GM12865 (cell line): ENCODE measurements around the gene MITF.

Experiments
- DNase-seq: peaks from one replicate; pipeline ENCODE4 v3.0.0; 2010; ENCODE audit warnings: low read depth
- H3K4me3 ChIP-seq: 2 replicates; pipeline ENCODE4 v1.5.1; 2011; ENCODE audit warnings: mild to moderate bottlenecking, low read depth, low read length, control low read depth
- TF ChIP-seq, protein P1 (sequence below): IDR thresholded peaks from 2 replicates; pipeline ENCODE4 v1.5.1; 2011; ENCODE audit warnings: low read length, control low read depth, low read depth, inconsistent platforms; ENCODE audit not compliant: insufficient read depth; ENCODE audit errors: missing control alignments

Gene MITF

GRCh38 chr3:69764121-69764741 is 25.0 kb downstream of the MITF start:
- DNase-seq, result no peak
- H3K4me3 ChIP-seq, result no peak overlapping the region

DNA sequence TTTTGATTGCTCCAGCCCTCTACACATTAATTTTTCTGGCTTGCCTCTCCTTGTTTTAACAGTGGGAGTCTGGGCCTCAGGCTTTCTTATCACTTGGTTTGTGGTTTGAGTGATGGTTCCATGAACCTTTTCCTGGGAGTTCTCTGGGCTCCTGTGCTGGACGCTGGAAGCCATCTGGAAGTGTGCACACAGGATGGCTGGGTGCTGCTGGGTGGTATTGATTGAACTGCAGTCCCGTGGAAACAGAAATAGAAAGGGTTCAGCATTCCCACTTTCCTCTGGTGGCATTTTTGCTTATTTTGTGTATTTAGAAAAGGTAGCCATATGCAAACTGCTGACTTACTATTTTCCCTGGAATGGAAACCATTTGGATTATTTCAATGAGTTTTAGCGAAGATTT is 25.6 kb downstream of the MITF start:
- TF ChIP-seq, protein P1, sequence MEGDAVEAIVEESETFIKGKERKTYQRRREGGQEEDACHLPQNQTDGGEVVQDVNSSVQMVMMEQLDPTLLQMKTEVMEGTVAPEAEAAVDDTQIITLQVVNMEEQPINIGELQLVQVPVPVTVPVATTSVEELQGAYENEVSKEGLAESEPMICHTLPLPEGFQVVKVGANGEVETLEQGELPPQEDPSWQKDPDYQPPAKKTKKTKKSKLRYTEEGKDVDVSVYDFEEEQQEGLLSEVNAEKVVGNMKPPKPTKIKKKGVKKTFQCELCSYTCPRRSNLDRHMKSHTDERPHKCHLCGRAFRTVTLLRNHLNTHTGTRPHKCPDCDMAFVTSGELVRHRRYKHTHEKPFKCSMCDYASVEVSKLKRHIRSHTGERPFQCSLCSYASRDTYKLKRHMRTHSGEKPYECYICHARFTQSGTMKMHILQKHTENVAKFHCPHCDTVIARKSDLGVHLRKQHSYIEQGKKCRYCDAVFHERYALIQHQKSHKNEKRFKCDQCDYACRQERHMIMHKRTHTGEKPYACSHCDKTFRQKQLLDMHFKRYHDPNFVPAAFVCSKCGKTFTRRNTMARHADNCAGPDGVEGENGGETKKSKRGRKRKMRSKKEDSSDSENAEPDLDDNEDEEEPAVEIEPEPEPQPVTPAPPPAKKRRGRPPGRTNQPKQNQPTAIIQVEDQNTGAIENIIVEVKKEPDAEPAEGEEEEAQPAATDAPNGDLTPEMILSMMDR, result no peak

More at GRCh38 chr3:69764121-69764741, 25.0 kb downstream of the MITF start:
- TF ChIP-seq, protein P1, result no peak

GRCh38 chr3:69766638-69767037 is 27.4 kb downstream of the MITF start:
- TF ChIP-seq, protein P1, result no peak

More for the DNA sequence above, 25.6 kb downstream of the MITF start:
- DNase-seq, result no peak
- no peak overlapping the region for H3K4me3 ChIP-seq

GRCh38 chr3:69767571-69767970 is 28.3 kb downstream of the MITF start:
- no peak for DNase-seq

More at GRCh38 chr3:69766638-69767037, 27.4 kb downstream of the MITF start:
- no peak overlapping the region for H3K4me3 ChIP-seq
- no peak for DNase-seq

DNA sequence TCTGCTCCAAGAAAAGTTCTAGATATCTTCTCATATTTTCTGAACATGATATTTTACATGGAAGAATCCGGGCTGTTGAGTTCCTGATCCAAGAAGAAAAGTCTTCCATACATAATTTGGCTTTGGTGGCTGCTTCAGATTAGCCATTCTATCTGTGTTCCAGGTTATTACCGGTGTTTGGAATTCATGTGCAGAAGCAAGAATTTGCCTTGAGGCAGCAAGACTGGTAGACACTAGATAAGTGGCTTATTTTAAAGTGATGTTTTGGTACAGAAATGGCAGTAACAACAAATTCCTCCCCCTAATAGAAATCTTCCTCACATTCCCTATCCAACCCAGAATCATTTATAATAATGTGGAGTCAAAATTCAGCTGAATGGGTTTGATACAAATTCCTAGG is 29.2 kb downstream of the MITF start:
- no peak for DNase-seq
- TF ChIP-seq, protein P1, result no peak
- no peak overlapping the region for H3K4me3 ChIP-seq

More at GRCh38 chr3:69767571-69767970, 28.3 kb downstream of the MITF start:
- TF ChIP-seq, protein P1, result no peak
- H3K4me3 ChIP-seq, result no peak overlapping the region

GRCh38 chr3:69770219-69770618 is 31.0 kb downstream of the MITF start:
- no peak for DNase-seq
- H3K4me3 ChIP-seq, result no peak overlapping the region
- TF ChIP-seq, protein P1, result no peak

- H3K4me3 ChIP-seq, result no peak overlapping the region
- TF ChIP-seq, protein P1, result no peak
- no peak for DNase-seq
Observed at GRCh38 chr3:69770976-69771634, 31.8 kb downstream of the MITF start.
